ENCODE results near the gene SLC4A11. TPM values are rescaled to one million over a fixed set of nuclear protein-coding genes. Genes with fewer than 3 reads are reported as not detected.
A peak's percentile ranks its signal among the peaks of the same experiment; 100 is the strongest.

The SLC4A11 gene
- total RNA-seq, 3 donors from 2014 or later: 0.31 to 1.2 (median 1.1) TPM

DNA sequence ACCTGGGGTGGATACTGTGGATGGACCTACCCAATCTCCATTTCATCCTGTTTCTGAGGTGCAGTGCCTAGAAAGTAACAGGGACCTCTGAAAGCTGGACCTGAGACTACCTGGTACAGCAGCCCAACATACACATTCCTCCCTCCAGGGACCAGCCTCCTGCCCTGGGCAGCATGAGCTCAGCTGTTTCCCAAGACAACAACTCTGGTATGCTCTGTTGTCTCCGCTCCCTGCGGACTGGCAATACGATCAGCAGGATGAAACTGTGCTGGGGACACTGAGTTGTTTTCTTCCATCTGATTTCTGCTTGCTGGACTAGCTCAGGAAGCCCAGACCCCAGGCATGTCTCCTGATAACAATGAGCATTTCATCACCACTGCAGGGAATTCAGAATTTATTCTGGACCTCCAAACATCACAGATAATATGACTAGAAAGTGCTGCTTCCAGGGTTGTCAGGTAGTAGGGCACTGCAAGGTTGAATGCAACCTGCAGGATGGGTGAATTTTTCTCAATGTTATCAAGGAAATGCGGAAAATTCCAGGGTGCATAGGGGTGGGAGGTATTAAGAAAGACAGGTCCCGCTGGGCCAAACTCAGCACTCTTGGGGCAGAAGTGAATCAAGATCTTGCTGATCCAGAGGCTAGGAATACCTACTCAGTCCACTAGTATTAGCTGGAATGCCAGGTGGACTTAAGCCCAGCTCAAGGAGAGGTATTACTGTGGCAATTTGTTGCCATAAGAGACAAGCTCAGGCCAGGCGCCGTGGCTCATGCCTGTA is 38.9 kb upstream of the SLC4A11 start:
- no peak for ATAC-seq

DNA sequence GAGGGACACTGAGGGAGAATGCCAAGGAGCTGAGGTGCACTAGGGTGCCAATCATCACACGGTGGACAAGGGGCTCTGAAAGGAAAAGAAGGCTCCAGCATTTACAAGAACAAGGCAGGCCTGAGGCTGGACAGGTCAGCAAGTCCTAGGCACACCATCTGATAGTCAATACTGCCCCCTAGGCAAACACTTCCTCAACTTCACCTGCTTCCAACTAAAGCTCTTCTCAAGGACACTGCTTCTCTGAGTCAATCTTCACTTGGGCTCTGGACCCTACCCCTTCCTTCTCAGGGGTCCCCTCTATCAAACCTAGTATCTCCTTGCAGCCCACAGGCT is 37.7 kb upstream of the SLC4A11 start:
- intact Hi-C loops (cut with DNase I, micrococcal nuclease): no loop called here
- H3K4me1 ChIP-seq (ENCODE audit: low read depth): no peaks in the 10 kb centered on the region
- H3K4me3 ChIP-seq: no peak overlapping the region
- DNase-seq (peak in 1 of 3 donors; percentile 49), ATAC-seq (peak; percentile 47)
- no peaks in the 10 kb centered on the region for H3K9me3 ChIP-seq
- TF ChIP-seq, protein P1, sequence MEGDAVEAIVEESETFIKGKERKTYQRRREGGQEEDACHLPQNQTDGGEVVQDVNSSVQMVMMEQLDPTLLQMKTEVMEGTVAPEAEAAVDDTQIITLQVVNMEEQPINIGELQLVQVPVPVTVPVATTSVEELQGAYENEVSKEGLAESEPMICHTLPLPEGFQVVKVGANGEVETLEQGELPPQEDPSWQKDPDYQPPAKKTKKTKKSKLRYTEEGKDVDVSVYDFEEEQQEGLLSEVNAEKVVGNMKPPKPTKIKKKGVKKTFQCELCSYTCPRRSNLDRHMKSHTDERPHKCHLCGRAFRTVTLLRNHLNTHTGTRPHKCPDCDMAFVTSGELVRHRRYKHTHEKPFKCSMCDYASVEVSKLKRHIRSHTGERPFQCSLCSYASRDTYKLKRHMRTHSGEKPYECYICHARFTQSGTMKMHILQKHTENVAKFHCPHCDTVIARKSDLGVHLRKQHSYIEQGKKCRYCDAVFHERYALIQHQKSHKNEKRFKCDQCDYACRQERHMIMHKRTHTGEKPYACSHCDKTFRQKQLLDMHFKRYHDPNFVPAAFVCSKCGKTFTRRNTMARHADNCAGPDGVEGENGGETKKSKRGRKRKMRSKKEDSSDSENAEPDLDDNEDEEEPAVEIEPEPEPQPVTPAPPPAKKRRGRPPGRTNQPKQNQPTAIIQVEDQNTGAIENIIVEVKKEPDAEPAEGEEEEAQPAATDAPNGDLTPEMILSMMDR (IDR thresholded peaks at IDR 0.05): no peak
- no peaks in the 10 kb centered on the region for H3K36me3 ChIP-seq (ENCODE audit: low read depth)

More for the DNA sequence above, 38.9 kb upstream of the SLC4A11 start:
- Histone ChIP-seq H3K4me1 (ENCODE audit: low read depth) (no peaks in the 10 kb centered on the region), H3K36me3 (ENCODE audit: low read depth) (no peaks in the 10 kb centered on the region), H3K4me3 (no peak overlapping the region), H3K9me3 (no peaks in the 10 kb centered on the region)
- intact Hi-C loops (cut with DNase I, micrococcal nuclease): no loop called here
- DNase-seq: no peak
- TF ChIP-seq, protein P1 (IDR thresholded peaks at IDR 0.05): no peak

DNA sequence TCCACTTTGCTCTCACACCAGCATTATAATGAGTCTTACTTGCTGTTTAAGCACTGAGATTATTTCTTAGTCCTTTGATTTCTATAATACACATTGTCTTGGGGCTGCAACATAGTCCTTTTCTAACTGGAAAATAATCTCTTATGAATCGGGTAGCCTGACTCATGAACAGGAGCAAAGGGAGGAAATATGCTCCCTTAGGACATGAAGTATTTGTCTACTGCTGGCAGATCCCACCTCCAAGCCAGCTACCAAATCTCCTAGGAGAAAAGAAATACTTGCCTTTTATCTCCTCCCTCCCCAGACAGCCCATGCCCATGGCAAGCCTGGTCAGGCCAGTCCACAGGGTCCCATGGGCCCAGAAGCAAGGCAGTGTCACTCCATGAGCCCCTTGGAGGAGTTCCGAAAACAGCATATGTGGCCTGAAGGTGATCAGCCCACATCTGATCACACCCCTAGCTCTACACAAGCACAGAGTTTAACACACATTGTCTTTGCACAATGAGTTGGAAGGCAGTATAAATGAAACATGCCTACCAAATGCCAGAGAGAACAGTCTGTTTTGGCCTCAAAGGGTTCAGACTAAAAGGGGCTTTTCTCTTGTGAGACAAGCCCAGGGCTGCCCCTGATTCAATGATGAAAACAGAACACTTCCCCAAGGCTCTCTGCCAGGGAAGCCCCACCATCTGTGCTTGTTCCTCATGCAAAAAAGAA is 37.1 kb upstream of the SLC4A11 start:
- no peak for DNase-seq
- TF ChIP-seq, protein P1 (IDR thresholded peaks at IDR 0.05): no peak
- no peak overlapping the region for H3K4me3 ChIP-seq
- intact Hi-C loops (cut with DNase I, micrococcal nuclease): no loop called here
- no peaks in the 10 kb centered on the region for H3K4me1 ChIP-seq (ENCODE audit: low read depth)
- no peaks in the 10 kb centered on the region for H3K9me3 ChIP-seq
- no peak for ATAC-seq
- H3K36me3 ChIP-seq (ENCODE audit: low read depth): no peaks in the 10 kb centered on the region

DNA sequence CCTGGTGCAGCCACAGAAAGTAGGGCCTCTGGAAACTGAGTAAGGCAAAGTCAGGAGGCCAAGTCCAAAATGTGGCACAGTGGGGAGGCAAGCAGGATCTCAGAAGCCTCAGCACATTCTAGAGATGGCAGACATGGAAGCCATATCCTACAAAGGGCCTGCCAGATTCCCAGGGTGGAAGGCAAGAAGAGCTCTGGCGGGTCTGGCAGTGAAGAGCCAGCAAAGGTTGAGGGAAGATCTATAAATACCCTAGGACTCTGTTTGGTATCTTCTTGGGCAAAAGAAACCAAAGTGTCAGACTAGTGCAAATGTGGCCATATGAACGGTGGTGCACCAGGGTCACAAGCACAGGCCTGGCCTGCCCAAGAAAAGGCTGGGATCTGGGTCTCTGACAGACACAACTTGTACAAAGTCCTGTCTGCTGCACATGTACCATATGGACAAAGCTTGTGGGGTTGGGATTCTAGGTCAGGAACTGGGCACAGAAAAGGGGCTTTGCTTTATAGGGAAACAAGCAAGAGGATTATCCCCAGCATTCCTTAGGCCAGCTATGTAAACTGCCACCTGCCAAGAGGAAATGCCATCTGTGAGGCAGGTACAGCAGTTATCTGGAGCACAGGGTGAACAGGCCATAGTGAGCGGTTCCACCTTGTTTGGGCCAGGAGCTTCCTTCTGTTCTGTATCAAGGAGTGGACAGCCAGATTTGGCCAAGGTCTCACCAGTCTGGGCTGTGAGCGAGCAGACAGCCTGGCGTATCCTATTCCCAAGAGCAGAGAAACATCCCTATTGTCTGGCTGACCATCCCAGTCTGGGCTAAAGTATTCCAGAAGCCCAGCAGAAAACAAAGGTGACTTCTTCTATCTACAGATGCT is 36.3 kb upstream of the SLC4A11 start:
- Histone ChIP-seq H3K36me3 (ENCODE audit: low read depth) (no peaks in the 10 kb centered on the region), H3K4me1 (ENCODE audit: low read depth) (no peaks in the 10 kb centered on the region), H3K4me3 (no peak overlapping the region), H3K9me3 (no peaks in the 10 kb centered on the region)
- no peak for ATAC-seq
- TF ChIP-seq, protein P1 (IDR thresholded peaks at IDR 0.05): no peak
- DNase-seq: no peak
- intact Hi-C loops (cut with DNase I, micrococcal nuclease): no loop called here

DNA sequence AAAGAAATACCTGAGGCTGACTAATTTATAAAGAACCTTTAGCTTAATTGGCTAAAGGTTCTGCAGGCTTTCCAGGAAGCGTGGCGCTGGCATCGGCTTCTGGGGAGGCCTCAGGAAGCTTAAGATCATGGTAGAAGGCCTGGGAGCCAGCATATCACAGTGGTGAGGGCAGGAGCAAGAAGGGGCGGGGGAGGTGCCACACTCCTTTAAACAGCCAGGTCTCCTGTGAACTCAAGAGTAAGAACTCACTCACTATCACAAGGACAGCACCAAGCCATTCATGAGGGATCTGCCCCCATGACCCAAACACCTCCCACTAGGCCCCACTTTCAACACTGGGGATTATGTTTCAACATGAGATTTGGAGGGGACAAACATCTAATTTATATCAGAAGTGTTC is 34.4 kb upstream of the SLC4A11 start:
- TF ChIP-seq, protein P1 (IDR thresholded peaks at IDR 0.05): no peak
- no peaks in the 10 kb centered on the region for H3K36me3 ChIP-seq (ENCODE audit: low read depth)
- intact Hi-C loops (cut with DNase I, micrococcal nuclease): no loop called here

More for the DNA sequence above, 34.4 kb upstream of the SLC4A11 start:
- no peak overlapping the region for H3K4me3 ChIP-seq
- ATAC-seq (no peak), DNase-seq (no peak)
- no peaks in the 10 kb centered on the region for H3K4me1 ChIP-seq (ENCODE audit: low read depth)
- H3K9me3 ChIP-seq: no peaks in the 10 kb centered on the region
